GM23338 (cell line): Measurements from ENCODE around the gene TFDP1. TPM values are rescaled to one million over a fixed set of nuclear protein-coding genes. Genes with fewer than 3 reads are reported as not detected.

ENCODE experiments used
- ATAC-seq: fragments of 200-7000 bp; cut with Tn5 transposase; 3 replicates; pipeline ENCODE4 v1.9.1; 2020
- DNase-seq: peaks from one replicate; pipeline ENCODE4 v3.0.0-alpha.2; 2015; ENCODE audit warnings: low spot score
- H2AFZ ChIP-seq: fragments of 200-600 bp; sonication (generic); 2 replicates; pipeline ENCODE4 v1.8.0; 2016; ENCODE audit warnings: antibody characterized with exemption, mild to moderate bottlenecking, moderate library complexity
- H3F3A ChIP-seq: fragments of 200-600 bp; sonication (generic); replicated peaks from 2 replicates; pipeline ENCODE4 v1.8.0; 2017; ENCODE audit warnings: antibody characterized with exemption, mixed run types, low read depth
- H3K27ac ChIP-seq: fragments of 200-600 bp; sonication (generic); 2 replicates; pipeline ENCODE4 v1.6.1; 2016; ENCODE audit warnings: low read depth
- H3K27me3 ChIP-seq: fragments of 200-600 bp; sonication (generic); 2 replicates; pipeline ENCODE4 v1.8.0; 2016; ENCODE audit warnings: mild to moderate bottlenecking, mixed run types, moderate library complexity; ENCODE audit not compliant: insufficient read depth
- H3K36me3 ChIP-seq: fragments of 200-600 bp; sonication (generic); 2 replicates; pipeline ENCODE4 v1.8.0; 2016; ENCODE audit warnings: mild to moderate bottlenecking; ENCODE audit not compliant: insufficient read depth
- H3K4me1 ChIP-seq: fragments of 200-600 bp; sonication (generic); 2 replicates; pipeline ENCODE4 v1.8.0; 2016; ENCODE audit warnings: mild to moderate bottlenecking, moderate library complexity; ENCODE audit not compliant: insufficient read depth
- H3K4me2 ChIP-seq: fragments of 200-600 bp; sonication (generic); 2 replicates; pipeline ENCODE4 v1.7.1; 2017; ENCODE audit warnings: mixed run types
- H3K4me3 ChIP-seq: fragments of 200-600 bp; sonication (generic); 2 replicates; pipeline ENCODE4 v1.6.1; 2016; ENCODE audit warnings: mixed run types
- H3K79me2 ChIP-seq: fragments of 200-600 bp; sonication (generic); replicated peaks from 2 replicates; pipeline ENCODE4 v1.8.0; 2017; ENCODE audit warnings: mild to moderate bottlenecking; ENCODE audit not compliant: insufficient read depth
- H3K9me2 ChIP-seq: fragments of 200-600 bp; sonication (generic); 2 replicates; pipeline ENCODE4 v1.8.0; 2017; ENCODE audit not compliant: insufficient read depth
- H4K20me1 ChIP-seq: fragments of 200-600 bp; sonication (generic); replicated peaks from 2 replicates; pipeline ENCODE4 v1.8.0; 2017; ENCODE audit warnings: mild to moderate bottlenecking; ENCODE audit not compliant: insufficient read depth
- H3K27ac Mint-ChIP-seq: 2 replicates; pipeline ENCODE4 v1.8.0; 2020; ENCODE audit warnings: inconsistent platforms, mild to moderate bottlenecking, moderate library complexity, mixed read lengths
- H3K27me3 Mint-ChIP-seq: 3 replicates; pipeline ENCODE4 v1.8.0; 2022; ENCODE audit warnings: low read depth, mild to moderate bottlenecking, moderate library complexity, mixed read lengths, inconsistent platforms; ENCODE audit not compliant: insufficient read depth, poor library complexity
- H3K36me3 Mint-ChIP-seq: 3 replicates; pipeline ENCODE4 v1.8.0; 2021; ENCODE audit warnings: low read depth, mild to moderate bottlenecking, inconsistent platforms, moderate library complexity, mixed read lengths
- H3K4me1 Mint-ChIP-seq: 3 replicates; pipeline ENCODE4 v1.8.0; 2020; ENCODE audit warnings: mild to moderate bottlenecking, inconsistent platforms, mixed read lengths
- H3K4me3 Mint-ChIP-seq: 3 replicates; pipeline ENCODE4 v1.8.0; 2021; ENCODE audit warnings: moderate library complexity, mild to moderate bottlenecking, inconsistent platforms, mixed read lengths
- H3K9me3 Mint-ChIP-seq: 3 replicates; pipeline ENCODE4 v1.8.0; 2020; ENCODE audit warnings: moderate library complexity, mild to moderate bottlenecking, inconsistent platforms, mixed read lengths
- EZH2phosphoT487 ChIP-seq: fragments of 200-600 bp; sonication (generic); IDR thresholded peaks from one replicate; pipeline ENCODE4 v1.8.1; 2018; ENCODE audit warnings: antibody characterized with exemption; ENCODE audit not compliant: unreplicated experiment
- NANOG ChIP-seq: IDR thresholded peaks from 2 replicates; pipeline ENCODE4 v1.6.1; 2016; ENCODE audit warnings: antibody characterized with exemption, borderline replicate concordance
- ZNF331 ChIP-seq: fragments of 250-450 bp; sonication (Bioruptor Pico); IDR thresholded peaks from 2 replicates; pipeline ENCODE4 v1.5.0; 2020; ENCODE audit warnings: low read depth, mild to moderate bottlenecking, moderate library complexity
- polyA plus RNA-seq: library from polyadenylated mRNA; unstranded; fragments of >200 nt; fragmentation: Nextera tagmentation; extraction: Ambion mirVana; gene quantifications from 2 replicates; pipeline ENCODE4 v1.2.1, GENCODE V29; 2016
- total RNA-seq: library from RNA; depleted of rRNA; stranded (reverse); fragments of >200 nt; shearing (Covaris generic); gene quantifications from 2 replicates; pipeline ENCODE4 v1.2.3, GENCODE V29; 2014
- TF ChIP-seq, protein P1 (sequence below): fragments of 250-450 bp; sonication (Bioruptor Pico); IDR thresholded peaks from 2 replicates; pipeline ENCODE4 v1.5.0; 2020; ENCODE audit warnings: mild to moderate bottlenecking, moderate library complexity

TFDP1 gene
- total and polyA plus RNA-seq, 2 experiments from 2014 or later, result 42.9 to 80.0 TPM

DNA sequence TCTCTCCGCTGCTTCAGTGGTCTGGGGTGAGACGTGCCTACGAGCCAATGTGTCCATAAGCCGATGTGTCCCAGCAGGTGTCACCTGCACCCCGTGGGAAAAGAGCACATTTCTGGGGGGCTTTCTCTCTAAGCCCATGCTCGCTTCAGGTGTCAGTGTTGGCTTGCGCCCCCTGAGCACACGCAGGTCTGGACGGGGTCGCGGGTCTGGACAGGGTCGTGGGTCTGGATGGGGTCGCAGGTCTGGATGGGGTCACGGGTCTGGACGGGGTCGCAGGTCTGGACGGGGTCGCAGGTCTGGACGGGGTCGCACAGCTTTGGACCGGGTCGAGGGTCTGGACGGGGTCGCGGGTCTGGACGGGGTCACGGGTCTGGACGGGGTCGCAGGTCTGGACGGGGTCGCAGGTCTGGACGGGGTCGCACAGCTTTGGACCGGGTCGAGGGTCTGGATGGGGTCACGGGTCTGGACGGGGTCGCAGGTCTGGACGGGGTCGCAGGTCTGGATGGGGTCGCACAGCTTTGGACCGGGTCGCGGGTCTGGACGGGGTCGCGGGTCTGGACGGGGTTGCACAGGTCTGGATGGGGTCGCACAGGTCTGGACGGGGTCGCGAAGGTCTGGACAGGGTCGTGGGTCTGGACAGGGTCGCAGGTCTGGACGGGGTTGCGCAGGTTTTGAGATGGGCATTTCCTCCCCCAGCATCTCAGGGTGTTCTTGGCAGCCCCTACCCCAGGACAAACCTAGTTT, 24.5 kb upstream of the TFDP1 start:
- Mint-ChIP-seq H3K27me3 (peaks cover 11% of the 10 kb centered on the region), H3K27ac (peak overlapping the region; percentile 59; the same call in 1 of the 2 replicates), H3K4me1 (peaks cover 10% of the 10 kb centered on the region), H3K36me3 (no peaks in the 10 kb centered on the region; the same call in 2 of the 3 replicates), H3K4me3 (no peak overlapping the region), H3K9me3 (no peaks in the 10 kb centered on the region)
- H3K4me1 ChIP-seq, result no peaks in the 10 kb centered on the region
- H4K20me1 ChIP-seq, result peaks cover 3% of the 10 kb centered on the region; the same call in 1 of the 2 replicates
- ATAC-seq, result no peak
- H3F3A ChIP-seq, result no peaks in the 10 kb centered on the region
- no peaks in the 10 kb centered on the region for H3K79me2 ChIP-seq
- no peaks in the 10 kb centered on the region for H3K9me2 ChIP-seq
- H3K4me3 ChIP-seq, result no peak overlapping the region
- H3K27ac ChIP-seq, result no peak overlapping the region
- H3K4me2 ChIP-seq, result no peak overlapping the region
- no peaks in the 10 kb centered on the region for H3K36me3 ChIP-seq
- TF ChIP-seq EZH2phosphoT487, result no peak
- TF ChIP-seq ZNF331, result no peak
- TF ChIP-seq, protein P1, sequence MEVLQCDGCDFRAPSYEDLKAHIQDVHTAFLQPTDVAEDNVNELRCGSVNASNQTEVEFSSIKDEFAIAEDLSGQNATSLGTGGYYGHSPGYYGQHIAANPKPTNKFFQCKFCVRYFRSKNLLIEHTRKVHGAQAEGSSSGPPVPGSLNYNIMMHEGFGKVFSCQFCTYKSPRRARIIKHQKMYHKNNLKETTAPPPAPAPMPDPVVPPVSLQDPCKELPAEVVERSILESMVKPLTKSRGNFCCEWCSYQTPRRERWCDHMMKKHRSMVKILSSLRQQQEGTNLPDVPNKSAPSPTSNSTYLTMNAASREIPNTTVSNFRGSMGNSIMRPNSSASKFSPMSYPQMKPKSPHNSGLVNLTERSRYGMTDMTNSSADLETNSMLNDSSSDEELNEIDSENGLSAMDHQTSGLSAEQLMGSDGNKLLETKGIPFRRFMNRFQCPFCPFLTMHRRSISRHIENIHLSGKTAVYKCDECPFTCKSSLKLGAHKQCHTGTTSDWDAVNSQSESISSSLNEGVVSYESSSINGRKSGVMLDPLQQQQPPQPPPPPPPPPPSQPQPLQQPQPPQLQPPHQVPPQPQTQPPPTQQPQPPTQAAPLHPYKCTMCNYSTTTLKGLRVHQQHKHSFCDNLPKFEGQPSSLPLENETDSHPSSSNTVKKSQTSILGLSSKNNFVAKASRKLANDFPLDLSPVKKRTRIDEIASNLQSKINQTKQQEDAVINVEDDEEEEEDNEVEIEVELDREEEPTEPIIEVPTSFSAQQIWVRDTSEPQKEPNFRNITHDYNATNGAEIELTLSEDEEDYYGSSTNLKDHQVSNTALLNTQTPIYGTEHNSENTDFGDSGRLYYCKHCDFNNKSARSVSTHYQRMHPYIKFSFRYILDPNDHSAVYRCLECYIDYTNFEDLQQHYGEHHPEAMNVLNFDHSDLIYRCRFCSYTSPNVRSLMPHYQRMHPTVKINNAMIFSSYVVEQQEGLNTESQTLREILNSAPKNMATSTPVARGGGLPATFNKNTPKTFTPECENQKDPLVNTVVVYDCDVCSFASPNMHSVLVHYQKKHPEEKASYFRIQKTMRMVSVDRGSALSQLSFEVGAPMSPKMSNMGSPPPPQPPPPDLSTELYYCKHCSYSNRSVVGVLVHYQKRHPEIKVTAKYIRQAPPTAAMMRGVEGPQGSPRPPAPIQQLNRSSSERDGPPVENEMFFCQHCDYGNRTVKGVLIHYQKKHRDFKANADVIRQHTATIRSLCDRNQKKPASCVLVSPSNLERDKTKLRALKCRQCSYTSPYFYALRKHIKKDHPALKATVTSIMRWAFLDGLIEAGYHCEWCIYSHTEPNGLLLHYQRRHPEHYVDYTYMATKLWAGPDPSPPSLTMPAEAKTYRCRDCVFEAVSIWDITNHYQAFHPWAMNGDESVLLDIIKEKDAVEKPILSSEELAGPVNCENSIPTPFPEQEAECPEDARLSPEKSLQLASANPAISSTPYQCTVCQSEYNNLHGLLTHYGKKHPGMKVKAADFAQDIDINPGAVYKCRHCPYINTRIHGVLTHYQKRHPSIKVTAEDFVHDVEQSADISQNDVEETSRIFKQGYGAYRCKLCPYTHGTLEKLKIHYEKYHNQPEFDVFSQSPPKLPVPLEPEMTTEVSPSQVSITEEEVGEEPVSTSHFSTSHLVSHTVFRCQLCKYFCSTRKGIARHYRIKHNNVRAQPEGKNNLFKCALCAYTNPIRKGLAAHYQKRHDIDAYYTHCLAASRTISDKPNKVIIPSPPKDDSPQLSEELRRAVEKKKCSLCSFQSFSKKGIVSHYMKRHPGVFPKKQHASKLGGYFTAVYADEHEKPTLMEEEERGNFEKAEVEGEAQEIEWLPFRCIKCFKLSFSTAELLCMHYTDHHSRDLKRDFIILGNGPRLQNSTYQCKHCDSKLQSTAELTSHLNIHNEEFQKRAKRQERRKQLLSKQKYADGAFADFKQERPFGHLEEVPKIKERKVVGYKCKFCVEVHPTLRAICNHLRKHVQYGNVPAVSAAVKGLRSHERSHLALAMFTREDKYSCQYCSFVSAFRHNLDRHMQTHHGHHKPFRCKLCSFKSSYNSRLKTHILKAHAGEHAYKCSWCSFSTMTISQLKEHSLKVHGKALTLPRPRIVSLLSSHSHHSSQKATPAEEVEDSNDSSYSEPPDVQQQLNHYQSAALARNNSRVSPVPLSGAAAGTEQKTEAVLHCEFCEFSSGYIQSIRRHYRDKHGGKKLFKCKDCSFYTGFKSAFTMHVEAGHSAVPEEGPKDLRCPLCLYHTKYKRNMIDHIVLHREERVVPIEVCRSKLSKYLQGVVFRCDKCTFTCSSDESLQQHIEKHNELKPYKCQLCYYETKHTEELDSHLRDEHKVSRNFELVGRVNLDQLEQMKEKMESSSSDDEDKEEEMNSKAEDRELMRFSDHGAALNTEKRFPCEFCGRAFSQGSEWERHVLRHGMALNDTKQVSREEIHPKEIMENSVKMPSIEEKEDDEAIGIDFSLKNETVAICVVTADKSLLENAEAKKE, result no peak
- no peak for TF ChIP-seq NANOG
- DNase-seq, result no peak
- no peaks in the 10 kb centered on the region for H3K27me3 ChIP-seq
- no peak overlapping the region for H2AFZ ChIP-seq
